Osteocyte (in vitro differentiated cells): Measurements from ENCODE around the gene IGSF21. TPM values are rescaled to one million over a fixed set of nuclear protein-coding genes. Genes with fewer than 3 reads are reported as not detected.

Source experiments
- DNase-seq: peaks from one replicate; pipeline ENCODE4 v3.0.0; 2021; ENCODE audit warnings: mixed read lengths; ENCODE audit not compliant: unreplicated experiment; ENCODE audit errors: extremely low spot score
- H3K27ac Mint-ChIP-seq: one replicate; pipeline ENCODE4 v1.8.0; 2021; ENCODE audit warnings: mild to moderate bottlenecking, mixed read lengths; ENCODE audit not compliant: unreplicated experiment
- H3K27me3 Mint-ChIP-seq: one replicate; pipeline ENCODE4 v1.8.0; 2021; ENCODE audit warnings: mixed read lengths; ENCODE audit not compliant: unreplicated experiment
- H3K36me3 Mint-ChIP-seq: one replicate; pipeline ENCODE4 v1.8.0; 2021; ENCODE audit warnings: mixed read lengths; ENCODE audit not compliant: unreplicated experiment
- H3K4me1 Mint-ChIP-seq: one replicate; pipeline ENCODE4 v1.8.0; 2021; ENCODE audit warnings: mixed read lengths; ENCODE audit not compliant: unreplicated experiment
- H3K4me3 Mint-ChIP-seq: one replicate; pipeline ENCODE4 v1.8.0; 2021; ENCODE audit warnings: mild to moderate bottlenecking, moderate library complexity, mixed read lengths; ENCODE audit not compliant: unreplicated experiment
- H3K9me3 Mint-ChIP-seq: one replicate; pipeline ENCODE4 v1.8.0; 2021; ENCODE audit warnings: mixed read lengths; ENCODE audit not compliant: unreplicated experiment
- total RNA-seq: library from RNA; stranded (reverse); gene quantifications from 2 replicates; pipeline ENCODE4 v1.2.1, GENCODE V29; 2021
- TF ChIP-seq, protein P1 (sequence below): fragments of 200-600 bp; sonication (generic); IDR thresholded peaks from 2 replicates; pipeline ENCODE4 v1.5.0; 2021; ENCODE audit warnings: antibody characterized with exemption, mild to moderate bottlenecking, moderate library complexity

Gene IGSF21
- total RNA-seq, 1 donor from 2014 or later, result not detected

DNA sequence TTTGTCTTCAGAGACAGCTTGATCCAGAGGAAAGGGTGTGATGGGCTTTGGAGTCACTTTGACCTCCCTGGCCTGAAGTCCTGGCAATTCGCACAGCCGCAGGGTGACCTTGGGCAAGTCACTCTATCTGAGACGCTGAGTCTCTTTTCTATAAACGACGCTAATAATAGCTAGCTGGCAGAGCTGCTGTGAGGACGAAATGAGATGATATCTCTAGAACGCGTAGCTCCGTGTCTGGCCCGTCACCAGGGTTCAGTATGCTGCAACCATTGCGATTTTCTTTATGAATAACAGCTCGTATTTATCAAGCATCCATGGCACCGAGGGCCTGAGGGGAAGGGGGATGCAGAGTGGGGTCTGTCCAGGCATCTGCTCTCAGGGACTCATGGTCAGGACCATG, 58.7 kb downstream of the IGSF21 start:
- DNase-seq, result no peak
- TF ChIP-seq, protein P1, sequence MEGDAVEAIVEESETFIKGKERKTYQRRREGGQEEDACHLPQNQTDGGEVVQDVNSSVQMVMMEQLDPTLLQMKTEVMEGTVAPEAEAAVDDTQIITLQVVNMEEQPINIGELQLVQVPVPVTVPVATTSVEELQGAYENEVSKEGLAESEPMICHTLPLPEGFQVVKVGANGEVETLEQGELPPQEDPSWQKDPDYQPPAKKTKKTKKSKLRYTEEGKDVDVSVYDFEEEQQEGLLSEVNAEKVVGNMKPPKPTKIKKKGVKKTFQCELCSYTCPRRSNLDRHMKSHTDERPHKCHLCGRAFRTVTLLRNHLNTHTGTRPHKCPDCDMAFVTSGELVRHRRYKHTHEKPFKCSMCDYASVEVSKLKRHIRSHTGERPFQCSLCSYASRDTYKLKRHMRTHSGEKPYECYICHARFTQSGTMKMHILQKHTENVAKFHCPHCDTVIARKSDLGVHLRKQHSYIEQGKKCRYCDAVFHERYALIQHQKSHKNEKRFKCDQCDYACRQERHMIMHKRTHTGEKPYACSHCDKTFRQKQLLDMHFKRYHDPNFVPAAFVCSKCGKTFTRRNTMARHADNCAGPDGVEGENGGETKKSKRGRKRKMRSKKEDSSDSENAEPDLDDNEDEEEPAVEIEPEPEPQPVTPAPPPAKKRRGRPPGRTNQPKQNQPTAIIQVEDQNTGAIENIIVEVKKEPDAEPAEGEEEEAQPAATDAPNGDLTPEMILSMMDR, result no peak
- Mint-ChIP-seq H3K9me3 (no peaks in the 10 kb centered on the region), H3K27me3 (no peaks in the 10 kb centered on the region), H3K36me3 (no peaks in the 10 kb centered on the region), H3K4me1 (no peaks in the 10 kb centered on the region), H3K4me3 (no peak overlapping the region), H3K27ac (no peak overlapping the region)

- TF ChIP-seq, protein P1, result no peak
- Mint-ChIP-seq H3K4me1 (no peaks in the 10 kb centered on the region), H3K4me3 (no peak overlapping the region), H3K27ac (no peak overlapping the region), H3K27me3 (no peaks in the 10 kb centered on the region), H3K36me3 (no peaks in the 10 kb centered on the region), H3K9me3 (no peaks in the 10 kb centered on the region)
- no peak for DNase-seq
Observed at GRCh38 chr1:18166929-18167328, 59.3 kb downstream of the IGSF21 start.

DNA sequence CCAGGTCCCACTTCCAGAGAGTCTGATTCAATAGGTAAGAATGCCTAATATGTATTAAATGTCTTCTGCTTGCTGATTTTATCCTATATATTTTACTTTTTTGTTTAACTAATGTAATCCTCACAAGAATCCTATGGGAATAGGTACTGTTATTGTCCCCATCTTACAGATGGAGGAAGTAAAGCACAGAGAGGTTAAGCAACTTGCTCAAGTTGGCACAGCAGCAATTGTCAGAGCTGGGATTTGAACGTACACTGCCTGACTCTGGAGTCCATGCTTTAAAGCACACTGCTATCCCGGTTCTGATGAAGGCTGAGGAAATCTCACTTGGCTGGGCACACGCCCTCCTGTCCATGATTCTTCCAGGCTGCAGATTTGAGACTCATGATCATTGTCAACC, 62.8 kb downstream of the IGSF21 start:
- Mint-ChIP-seq H3K36me3 (no peaks in the 10 kb centered on the region), H3K27ac (no peak overlapping the region), H3K27me3 (no peaks in the 10 kb centered on the region), H3K9me3 (no peaks in the 10 kb centered on the region), H3K4me1 (no peaks in the 10 kb centered on the region), H3K4me3 (no peak overlapping the region)
- no peak for DNase-seq
- TF ChIP-seq, protein P1, result no peak

GRCh38 chr1:18174037-18174436, 66.4 kb downstream of the IGSF21 start:
- Mint-ChIP-seq H3K36me3 (no peaks in the 10 kb centered on the region), H3K9me3 (no peaks in the 10 kb centered on the region), H3K27ac (no peak overlapping the region), H3K27me3 (peaks cover 4% of the 10 kb centered on the region), H3K4me3 (no peak overlapping the region), H3K4me1 (no peaks in the 10 kb centered on the region)
- no peak for DNase-seq
- TF ChIP-seq, protein P1, result no peak

GRCh38 chr1:18175051-18175450, 67.5 kb downstream of the IGSF21 start:
- Mint-ChIP-seq H3K36me3 (no peaks in the 10 kb centered on the region), H3K9me3 (no peaks in the 10 kb centered on the region), H3K4me3 (no peak overlapping the region), H3K4me1 (no peaks in the 10 kb centered on the region), H3K27me3 (peaks cover 4% of the 10 kb centered on the region), H3K27ac (no peak overlapping the region)
- TF ChIP-seq, protein P1, result no peak
- no peak for DNase-seq
